ENCODE measurements around the gene GTF2B.

- TF ChIP-seq CTCF (IDR thresholded peaks at IDR 0.05) (peak in 1 of 3 donors; percentile 33), POLR2A (IDR thresholded peaks at IDR 0.05) (peak; percentile 92)
Measured at GRCh38 chr1:88891318-88891950, at the start of gene GTF2B.

All from ovary (tissue), 3 donors.